DND-41 (cell line): ENCODE measurements around the gene HOXA13.

Experiments
- ATAC-seq: fragments of 200-7000 bp; cut with Tn5 transposase; 3 replicates; pipeline ENCODE4 v1.9.1; 2021; ENCODE audit warnings: low read depth; ENCODE audit not compliant: insufficient read depth
- DNase-seq: peaks from one replicate; pipeline ENCODE4 v3.0.0-alpha.2; 2020
- H2AFZ ChIP-seq: 2 replicates; pipeline ENCODE4 v1.6.0; 2012; ENCODE audit warnings: low read depth, low read length
- H3K27ac ChIP-seq: 2 replicates; pipeline ENCODE4 v1.5.1; 2012; ENCODE audit warnings: low read length, inconsistent platforms
- H3K27me3 ChIP-seq: fragments of 200-600 bp; sonication (generic); 2 replicates; pipeline ENCODE4 v1.6.0; 2012; ENCODE audit warnings: low read length, mild to moderate bottlenecking, inconsistent platforms; ENCODE audit not compliant: insufficient read depth, poor library complexity
- H3K36me3 ChIP-seq: 2 replicates; pipeline ENCODE4 v1.5.1; 2012; ENCODE audit warnings: low read length, inconsistent platforms; ENCODE audit not compliant: insufficient read depth
- H3K4me1 ChIP-seq: 2 replicates; pipeline ENCODE4 v1.5.1; 2012; ENCODE audit warnings: mild to moderate bottlenecking, low read length; ENCODE audit not compliant: insufficient read depth
- H3K4me2 ChIP-seq: 2 replicates; pipeline ENCODE4 v1.6.0; 2012; ENCODE audit warnings: mild to moderate bottlenecking, moderate library complexity, low read length, inconsistent platforms; ENCODE audit not compliant: insufficient read depth
- H3K4me3 ChIP-seq, 2 experiments: fragments of 200-600 bp in 1 of 2; shearing (Covaris generic) in 1 of 2; 2 replicates each; pipeline ENCODE4 v1.5.1; 2012 to 2016; ENCODE audit warnings: inconsistent platforms in 2 of 2, low read length in 2 of 2, mild to moderate bottlenecking in 2 of 2, low read depth in 1 of 2, moderate library complexity in 1 of 2
- H3K79me2 ChIP-seq: 2 replicates; pipeline ENCODE4 v1.6.0; 2012; ENCODE audit warnings: low read length, inconsistent platforms; ENCODE audit not compliant: insufficient read depth
- H3K9ac ChIP-seq: 2 replicates; pipeline ENCODE4 v1.6.0; 2012; ENCODE audit warnings: low read depth, mild to moderate bottlenecking, inconsistent platforms, low read length, moderate library complexity
- H3K9me3 ChIP-seq: 2 replicates; pipeline ENCODE4 v1.5.1; 2012; ENCODE audit warnings: low read length, moderate library complexity, mild to moderate bottlenecking, inconsistent platforms; ENCODE audit not compliant: insufficient read depth, severe bottlenecking
- H4K20me1 ChIP-seq: 2 replicates; pipeline ENCODE4 v1.6.0; 2012; ENCODE audit warnings: low read length; ENCODE audit not compliant: insufficient read depth
- EZH2 ChIP-seq: IDR thresholded peaks from 3 replicates; pipeline ENCODE4 v1.6.1; 2012; ENCODE audit warnings: borderline replicate concordance, low read depth, mild to moderate bottlenecking, moderate library complexity, low read length, inconsistent platforms; ENCODE audit not compliant: severe bottlenecking
- TF ChIP-seq, protein P1 (sequence below): IDR thresholded peaks from 2 replicates; pipeline ENCODE4 v1.5.1; 2012; ENCODE audit warnings: borderline replicate concordance, low read length, moderate library complexity, mild to moderate bottlenecking; ENCODE audit not compliant: poor library complexity, severe bottlenecking; ENCODE audit errors: extremely low read depth

The HOXA13 gene

DNA sequence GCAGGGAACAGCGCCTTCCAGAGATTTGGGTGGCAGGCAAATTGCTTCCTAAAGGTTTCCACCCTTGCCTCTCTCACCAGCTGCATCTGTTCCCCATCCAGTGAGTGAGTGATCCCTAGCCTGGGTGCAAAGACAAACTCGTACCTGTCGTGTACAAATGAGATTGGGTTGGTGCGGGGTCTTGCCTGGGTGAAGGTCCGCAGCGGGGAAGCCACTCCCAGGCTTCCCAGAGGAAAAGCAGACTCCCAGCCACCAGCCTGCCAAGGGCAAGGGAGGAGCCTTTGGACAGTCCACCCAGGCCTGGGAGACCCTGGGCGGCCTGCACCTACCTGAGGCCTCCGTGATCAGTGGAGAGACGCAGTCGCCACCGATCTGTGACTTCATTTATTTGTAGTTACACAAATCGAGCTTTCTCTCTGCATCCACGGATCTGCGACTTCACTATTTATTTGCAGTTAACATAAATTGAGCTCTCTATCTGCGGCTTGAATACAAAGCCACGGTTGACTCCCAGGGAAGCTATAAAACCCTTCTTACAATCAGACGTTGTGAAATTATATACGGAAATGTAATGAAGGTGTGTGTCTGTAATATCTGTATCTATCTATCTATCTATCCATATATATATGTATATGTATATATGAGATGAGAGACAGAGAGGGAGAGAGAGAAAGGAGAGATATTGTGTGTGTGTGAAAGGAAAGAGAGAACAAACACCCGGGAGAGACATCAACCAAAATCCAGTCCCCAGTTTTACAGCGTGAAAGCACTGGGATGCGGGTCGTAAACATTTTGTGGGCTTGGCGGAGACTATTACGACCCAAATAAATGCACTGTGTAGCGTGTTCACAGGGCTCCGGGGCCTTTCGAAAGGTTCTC is 40.4 kb downstream of the HOXA13 start:
- no peak overlapping the region for H3K4me3 ChIP-seq
- no peaks in the 10 kb centered on the region for H3K27me3 ChIP-seq

DNA sequence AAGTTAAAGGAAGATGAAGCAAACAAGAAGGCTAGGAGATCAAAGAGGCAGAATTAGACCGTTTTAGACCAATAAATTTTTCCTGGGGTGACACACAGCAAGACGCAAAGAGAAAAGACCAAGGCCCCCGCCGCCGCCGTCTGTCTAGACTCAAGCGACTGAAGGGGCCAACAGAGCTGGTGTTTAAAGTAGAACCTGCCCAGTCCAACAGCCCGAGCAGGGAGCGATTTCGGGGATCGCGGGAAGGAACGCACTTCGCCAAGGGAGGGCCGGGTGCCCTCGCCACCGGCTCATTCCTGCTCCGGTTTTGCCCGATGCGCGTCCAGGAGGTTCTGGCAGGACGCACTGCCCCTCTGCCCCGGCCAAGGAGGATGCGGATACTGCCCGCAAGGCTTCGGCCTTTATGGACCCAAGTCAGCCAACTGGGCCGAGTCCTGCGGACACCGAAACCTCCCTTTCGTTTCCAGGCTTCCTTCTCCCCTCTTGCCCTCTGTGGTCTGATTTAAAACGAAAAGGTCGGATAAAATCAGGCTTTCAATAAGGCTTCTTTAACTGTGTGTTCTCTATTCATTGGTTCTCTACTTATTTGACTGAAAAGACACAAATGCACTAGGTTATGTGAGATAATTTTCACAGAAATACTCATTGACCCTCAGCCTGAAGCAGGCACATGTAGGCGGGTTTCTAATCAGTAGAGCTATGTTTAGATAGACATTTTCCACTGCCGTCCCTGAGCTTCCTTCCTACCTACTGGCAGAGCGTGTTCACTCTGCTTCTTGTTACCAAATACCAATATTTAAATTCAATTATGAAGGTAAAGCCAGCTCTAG is 41.2 kb downstream of the HOXA13 start:
- Histone ChIP-seq H3K36me3 (no peaks in the 10 kb centered on the region), H3K4me1 (peaks cover 32% of the 10 kb centered on the region), H4K20me1 (no peaks in the 10 kb centered on the region), H3K4me2 (no peak overlapping the region), H3K4me3 (no peak overlapping the region), H3K9ac (no peak overlapping the region), H3K9me3 (no peaks in the 10 kb centered on the region), H2AFZ (peak overlapping the region; percentile 29; the same call in 1 of the 2 replicates), H3K27me3 (no peaks in the 10 kb centered on the region), H3K27ac (no peak overlapping the region), H3K79me2 (peaks cover 9% of the 10 kb centered on the region)
- TF ChIP-seq EZH2 = no peak
- TF ChIP-seq, protein P1, sequence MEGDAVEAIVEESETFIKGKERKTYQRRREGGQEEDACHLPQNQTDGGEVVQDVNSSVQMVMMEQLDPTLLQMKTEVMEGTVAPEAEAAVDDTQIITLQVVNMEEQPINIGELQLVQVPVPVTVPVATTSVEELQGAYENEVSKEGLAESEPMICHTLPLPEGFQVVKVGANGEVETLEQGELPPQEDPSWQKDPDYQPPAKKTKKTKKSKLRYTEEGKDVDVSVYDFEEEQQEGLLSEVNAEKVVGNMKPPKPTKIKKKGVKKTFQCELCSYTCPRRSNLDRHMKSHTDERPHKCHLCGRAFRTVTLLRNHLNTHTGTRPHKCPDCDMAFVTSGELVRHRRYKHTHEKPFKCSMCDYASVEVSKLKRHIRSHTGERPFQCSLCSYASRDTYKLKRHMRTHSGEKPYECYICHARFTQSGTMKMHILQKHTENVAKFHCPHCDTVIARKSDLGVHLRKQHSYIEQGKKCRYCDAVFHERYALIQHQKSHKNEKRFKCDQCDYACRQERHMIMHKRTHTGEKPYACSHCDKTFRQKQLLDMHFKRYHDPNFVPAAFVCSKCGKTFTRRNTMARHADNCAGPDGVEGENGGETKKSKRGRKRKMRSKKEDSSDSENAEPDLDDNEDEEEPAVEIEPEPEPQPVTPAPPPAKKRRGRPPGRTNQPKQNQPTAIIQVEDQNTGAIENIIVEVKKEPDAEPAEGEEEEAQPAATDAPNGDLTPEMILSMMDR = no peak
- no peak for ATAC-seq
- no peak for DNase-seq

More for the DNA sequence above, 40.4 kb downstream of the HOXA13 start:
- Histone ChIP-seq H3K27ac (no peak overlapping the region), H3K9me3 (no peaks in the 10 kb centered on the region), H3K4me1 (peaks cover 32% of the 10 kb centered on the region), H3K9ac (peak overlapping the region; percentile 68; the same call in 1 of the 2 replicates), H4K20me1 (no peaks in the 10 kb centered on the region), H3K79me2 (peaks cover 9% of the 10 kb centered on the region), H3K4me2 (no peak overlapping the region), H3K36me3 (no peaks in the 10 kb centered on the region), H2AFZ (peak overlapping the region; percentile 97; the same call in 1 of the 2 replicates)
- DNase-seq = no peak
- ATAC-seq = no peak
- TF ChIP-seq, protein P1 = no peak
- TF ChIP-seq EZH2 = no peak

DNA sequence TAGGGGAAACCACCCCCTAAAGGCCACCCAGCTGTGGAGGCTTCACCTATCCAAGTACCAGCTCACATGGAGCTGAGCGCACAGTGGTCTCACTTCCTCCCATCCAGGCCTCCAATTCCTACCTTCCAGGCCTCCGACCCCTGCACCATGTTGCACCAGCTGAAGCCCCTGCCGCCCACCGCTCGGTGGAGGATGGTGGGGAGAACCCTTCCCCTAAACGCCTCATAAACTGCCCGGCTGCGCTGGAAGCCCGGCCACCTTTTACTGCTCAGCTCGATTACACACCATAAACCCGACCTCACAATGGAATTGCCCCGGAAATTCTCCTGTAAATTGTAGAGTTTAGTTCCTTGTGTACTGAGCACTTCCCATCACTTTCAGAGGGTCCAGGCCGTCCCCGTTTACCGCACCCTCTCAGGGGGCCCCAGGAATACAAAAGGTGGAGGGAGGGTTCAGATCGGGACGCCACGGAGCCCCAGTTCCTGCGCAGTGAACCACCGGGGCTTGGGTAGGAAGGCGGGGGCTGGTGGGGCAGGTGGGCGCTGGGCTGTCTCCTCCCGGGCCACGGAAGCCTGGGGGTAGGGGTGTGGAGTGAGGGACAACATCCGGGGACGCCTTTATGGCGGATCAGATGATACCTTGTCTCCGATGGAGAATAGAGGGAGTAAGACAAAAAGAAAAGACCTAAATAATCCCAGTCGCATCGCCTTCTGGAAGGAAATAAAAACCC is 42.0 kb downstream of the HOXA13 start:
- Histone ChIP-seq H3K27me3 (no peaks in the 10 kb centered on the region), H3K27ac (no peak overlapping the region)

More for the DNA sequence above, 42.0 kb downstream of the HOXA13 start:
- no peak for DNase-seq
- Histone ChIP-seq H3K4me2 (no peak overlapping the region), H4K20me1 (no peaks in the 10 kb centered on the region), H3K36me3 (no peaks in the 10 kb centered on the region), H3K4me1 (peaks cover 32% of the 10 kb centered on the region), H3K79me2 (peaks cover 9% of the 10 kb centered on the region), H3K4me3 (no peak overlapping the region), H3K9ac (no peak overlapping the region), H2AFZ (no peak overlapping the region), H3K9me3 (no peaks in the 10 kb centered on the region)
- TF ChIP-seq, protein P1 = no peak
- TF ChIP-seq EZH2 = no peak
- no peak for ATAC-seq
